Muscle of back (tissue), 11 donors: ENCODE results near the gene CYTH4. TPM values are rescaled to one million over a fixed set of nuclear protein-coding genes. Genes with fewer than 3 reads are reported as not detected.

ENCODE experiments used
- DNase-seq, 3 donors: peaks; one replicate each; pipeline versions ENCODE4 v3.0.0 to v3.0.0-alpha.2; 2013
- polyA plus RNA-seq, 10 donors: library from polyadenylated mRNA; unstranded; fragments of 120-200 nt; gene quantifications; one replicate each; pipeline ENCODE4 v1.2.1, GENCODE V29; 2013; ENCODE audit not compliant: insufficient read length in 10 of 10

CYTH4 gene
- polyA plus RNA-seq, 10 donors, result 3.6 to 8.4 (median 6.1) TPM

DNA sequence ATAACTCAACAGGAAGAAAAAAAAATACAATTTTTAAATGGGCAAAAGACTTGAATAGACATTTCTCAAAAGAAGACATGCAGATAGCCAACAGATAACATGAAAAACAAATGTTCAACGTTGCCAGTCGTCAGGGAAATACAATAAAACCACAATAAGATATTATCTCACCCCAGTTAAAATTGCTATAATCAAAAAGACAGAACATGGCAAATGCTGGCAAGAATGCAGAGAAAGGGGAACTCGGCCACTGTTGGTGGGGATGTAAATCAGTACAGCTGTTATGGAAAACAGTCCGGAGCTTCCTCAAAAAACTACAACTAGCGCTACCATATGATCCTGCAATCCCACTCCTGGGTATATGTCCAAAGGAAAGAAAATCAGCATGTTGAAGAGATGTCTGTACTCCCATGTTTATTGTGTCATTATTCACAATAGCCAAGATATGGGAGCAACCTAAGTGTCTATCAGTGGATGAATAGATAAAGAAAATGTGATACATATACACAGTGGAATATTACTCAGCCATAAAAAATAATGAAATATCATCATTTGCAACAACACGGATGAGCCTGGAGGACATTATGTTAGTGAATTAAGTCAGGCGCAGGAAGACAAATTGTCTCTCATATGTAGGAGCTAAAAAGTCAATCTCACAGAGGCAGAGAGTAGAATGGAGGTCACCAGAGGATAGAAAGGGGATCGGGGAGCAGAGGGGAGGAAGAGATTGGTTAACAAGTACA lies 12.2 kb upstream of the CYTH4 start:
- no peak for DNase-seq

GRCh38 chr22:37270928-37271650 lies 11.2 kb upstream of the CYTH4 start:
- no peak for DNase-seq

DNA sequence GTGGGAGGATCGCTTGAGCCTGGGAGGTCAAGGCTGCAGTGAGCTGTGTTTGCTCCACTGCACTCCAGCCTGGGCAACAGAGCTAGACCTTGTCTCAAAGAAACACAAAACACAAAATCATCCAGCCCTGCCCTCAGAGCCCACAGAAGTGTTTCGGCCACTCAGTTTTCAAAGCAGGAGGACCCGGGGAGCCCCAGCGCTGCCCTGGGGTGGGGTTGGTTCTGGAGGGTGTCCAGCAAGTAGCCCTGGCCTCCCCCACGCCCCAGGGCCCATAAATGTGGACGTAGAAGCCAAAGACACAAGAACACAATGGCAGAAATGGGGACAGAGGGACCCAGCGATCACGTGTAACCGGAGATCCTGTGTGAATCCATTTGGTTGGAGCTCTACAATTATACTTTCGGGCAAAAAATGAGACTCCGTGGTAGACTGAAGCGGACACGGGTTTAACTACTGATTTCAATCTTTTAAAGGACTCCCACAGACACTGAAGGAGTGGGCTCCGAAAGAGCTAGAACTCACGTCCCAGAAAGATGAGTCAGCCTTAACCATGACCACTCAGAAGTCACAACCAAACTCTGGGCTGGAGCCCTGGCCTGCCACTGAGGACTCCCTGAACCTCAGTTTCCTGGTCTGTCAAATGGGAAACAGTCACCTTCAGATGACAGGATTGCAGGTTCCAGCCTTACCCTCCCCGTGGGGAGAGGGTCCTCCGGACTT lies 9.0 kb upstream of the CYTH4 start:
- no peak for DNase-seq

- no peak for DNase-seq
Observed at GRCh38 chr22:37273846-37274225, 8.5 kb upstream of the CYTH4 start.

DNA sequence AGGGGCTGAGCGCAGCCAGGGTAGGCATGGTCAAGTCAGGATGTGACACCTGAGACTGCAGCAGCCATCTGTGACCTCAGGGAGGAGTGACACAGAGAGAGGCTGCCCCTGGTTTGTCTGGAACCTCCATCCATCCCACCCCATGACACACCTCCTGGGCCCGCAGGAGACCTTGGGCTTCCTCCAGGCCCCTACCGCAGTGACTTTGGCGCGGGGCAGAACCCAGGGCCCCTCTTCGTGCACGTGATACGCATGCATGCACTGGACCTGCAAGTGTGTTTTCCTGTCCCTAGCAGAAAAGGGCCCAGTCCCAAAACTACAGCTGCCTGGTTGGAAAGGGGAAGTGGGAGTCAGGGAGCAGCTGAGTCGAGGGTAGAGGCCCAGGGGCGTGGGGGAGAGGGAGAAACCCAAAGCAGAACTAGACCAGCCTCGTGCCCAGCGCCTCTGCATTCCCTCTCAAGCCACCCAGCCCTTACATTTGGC lies 7.9 kb upstream of the CYTH4 start:
- peak in 1 of 3 donors; percentile 53 for DNase-seq

GRCh38 chr22:37275134-37275533 lies 7.2 kb upstream of the CYTH4 start:
- DNase-seq, result no peak

DNA sequence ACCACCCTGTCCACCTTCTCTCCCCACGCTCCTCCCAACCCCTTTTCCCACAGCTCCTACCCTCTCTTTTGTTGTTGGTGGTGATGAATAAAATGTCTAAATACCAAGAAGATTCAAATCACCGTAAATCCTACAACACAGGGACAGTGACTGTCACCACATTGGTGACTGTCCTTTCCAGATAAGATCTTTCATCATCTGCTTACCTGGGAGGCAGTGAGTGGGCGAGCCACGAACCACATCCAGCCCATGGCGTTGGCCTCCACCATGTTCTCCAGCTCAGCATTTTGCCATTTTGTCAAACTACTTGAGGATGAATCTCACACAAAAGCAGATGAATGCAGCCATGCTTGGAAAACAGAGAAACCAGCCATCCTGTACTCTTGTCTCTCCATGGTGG lies 6.7 kb upstream of the CYTH4 start:
- no peak for DNase-seq

DNA sequence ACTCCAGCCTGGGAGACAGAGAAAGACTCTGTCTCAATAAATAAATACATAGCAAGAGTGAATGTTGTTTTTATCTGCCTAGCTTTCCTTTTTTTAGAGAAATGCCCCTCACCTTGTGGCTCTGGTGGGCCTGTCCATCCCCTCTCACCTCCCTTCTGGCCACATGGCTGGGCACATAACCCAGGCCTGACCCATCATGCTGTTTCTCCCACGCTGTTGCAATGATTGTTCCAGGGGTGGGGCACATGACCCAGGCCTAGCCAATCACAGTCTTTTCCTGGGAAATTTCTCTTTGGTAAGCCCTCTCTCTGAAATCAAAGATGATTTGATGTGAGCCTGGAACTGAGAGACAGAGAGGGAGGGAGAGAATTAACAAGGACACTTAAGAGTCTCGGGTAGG lies 5.5 kb upstream of the CYTH4 start:
- no peak for DNase-seq

DNA sequence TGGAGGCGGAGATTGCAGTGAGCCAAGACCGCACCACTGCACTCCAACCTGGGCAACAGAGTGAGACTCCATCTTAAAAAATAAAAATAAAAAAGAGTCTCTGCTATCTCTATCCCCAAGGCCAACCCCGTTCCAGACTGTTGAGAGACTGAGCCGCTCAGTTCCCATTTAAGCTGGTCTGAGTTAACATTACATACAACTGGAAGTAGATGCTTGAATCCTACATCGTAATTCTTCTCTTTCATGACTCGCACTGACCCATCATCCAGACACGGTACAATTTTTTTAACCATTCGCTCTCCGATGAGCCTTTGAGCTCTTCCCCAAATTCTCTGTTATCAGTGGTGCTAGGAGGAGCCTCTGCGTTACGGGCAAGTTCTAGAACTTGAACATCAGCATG lies 4.9 kb upstream of the CYTH4 start:
- DNase-seq, result no peak

DNA sequence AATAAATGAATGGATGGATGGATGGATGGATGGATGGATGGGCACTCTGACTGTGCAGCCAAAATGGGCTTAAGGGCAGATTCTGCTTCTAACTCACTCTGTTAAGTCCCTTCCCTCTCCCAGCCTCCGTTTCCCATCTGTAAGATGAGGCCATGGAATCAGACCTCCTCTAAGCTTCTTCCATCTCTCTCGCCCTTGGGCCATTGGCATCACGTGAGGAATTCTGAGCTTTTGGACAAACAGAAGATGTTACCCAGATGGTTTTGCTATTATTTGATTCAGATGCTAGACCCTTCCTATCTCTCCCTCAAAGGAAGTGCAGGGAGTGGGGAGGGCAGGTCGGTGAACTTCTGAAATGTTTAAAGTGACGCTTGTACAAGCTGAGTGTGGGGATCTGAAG lies 4.0 kb upstream of the CYTH4 start:
- no peak for DNase-seq

- peak in 2 of 3 donors; percentile 47 to 67 for DNase-seq
Observed at GRCh38 chr22:37279331-37280181, 2.8 kb upstream of the CYTH4 start.

GRCh38 chr22:37280718-37281117 lies 1.6 kb upstream of the CYTH4 start:
- DNase-seq, result no peak

- DNase-seq, result no peak
Observed at GRCh38 chr22:37281195-37281594, 1.1 kb upstream of the CYTH4 start.

GRCh38 chr22:37281646-37282384 lies 493 bp upstream of the CYTH4 start:
- DNase-seq, result no peak

GRCh38 chr22:37283393-37283937 lies 1.2 kb downstream of the CYTH4 start:
- no peak for DNase-seq

GRCh38 chr22:37284126-37284804 lies 2.0 kb downstream of the CYTH4 start:
- DNase-seq, result no peak

DNA sequence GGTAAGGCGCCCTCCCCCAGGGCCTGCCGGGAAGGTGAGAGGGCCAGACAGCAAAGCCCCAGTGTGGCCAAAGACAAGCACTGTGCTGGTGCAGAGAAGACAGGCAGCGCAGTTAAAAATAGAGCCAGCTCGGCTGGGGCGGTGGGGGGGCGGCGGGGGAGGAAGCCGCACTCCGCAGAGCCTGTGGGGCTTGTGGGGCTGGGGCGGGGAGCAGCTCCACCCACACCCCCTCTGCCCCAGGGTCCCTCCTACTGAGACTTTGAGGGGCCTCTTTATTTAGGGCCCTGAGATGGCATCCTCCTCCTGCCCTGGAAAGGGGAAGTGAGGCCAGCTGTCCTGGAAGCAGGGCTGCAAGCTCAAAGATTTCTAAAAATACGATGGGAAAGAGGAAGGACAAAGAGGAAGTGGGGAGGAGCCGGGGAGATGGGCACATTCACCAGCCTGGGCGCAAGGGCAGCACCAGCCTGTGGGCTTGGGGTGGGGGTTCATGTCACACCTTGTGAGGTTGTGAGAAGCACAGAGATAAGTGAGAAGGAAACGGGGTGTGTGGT lies 2.6 kb downstream of the CYTH4 start:
- DNase-seq, result peak in 2 of 3 donors; percentile 38 to 68

GRCh38 chr22:37285937-37286336 lies 3.6 kb downstream of the CYTH4 start:
- DNase-seq, result no peak

DNA sequence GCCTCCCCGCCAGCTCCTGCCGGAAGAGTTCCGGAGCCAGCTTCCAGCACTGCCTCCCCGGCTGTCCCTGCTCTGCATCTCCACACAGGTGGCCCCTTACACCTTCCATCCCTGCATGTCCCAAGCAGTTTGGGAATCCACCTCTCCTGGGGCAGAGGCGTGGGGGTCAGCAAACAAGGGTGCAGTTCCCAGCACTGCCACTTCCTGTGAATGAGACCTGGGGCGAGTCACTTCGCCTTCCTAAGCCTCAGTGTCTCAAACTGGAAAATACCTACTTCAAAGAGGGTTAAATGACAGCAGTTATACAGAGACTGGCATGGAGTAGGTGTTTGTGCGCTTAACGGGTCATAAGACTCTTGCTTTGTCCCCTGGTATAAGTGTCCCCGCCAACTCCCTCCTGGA lies 5.2 kb downstream of the CYTH4 start:
- DNase-seq, result no peak

DNA sequence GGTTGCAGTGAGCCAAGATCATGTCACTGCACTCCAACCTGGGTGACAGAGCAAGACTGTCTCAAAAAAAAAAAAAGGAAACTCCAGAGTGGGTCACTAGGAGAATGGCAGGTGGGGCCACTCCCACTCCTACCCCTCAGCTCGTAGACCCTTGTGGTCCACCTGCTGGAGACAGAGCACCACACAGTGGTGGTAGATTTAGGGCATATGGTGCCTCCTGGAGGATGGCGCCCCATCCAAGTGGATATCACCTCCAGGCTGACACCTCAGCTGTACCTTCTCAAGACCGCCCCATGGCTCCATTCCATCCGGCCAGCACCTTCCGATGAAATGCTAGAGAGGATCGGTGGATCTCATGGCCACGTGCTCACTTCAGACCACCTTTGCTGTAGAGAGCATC lies 6.2 kb downstream of the CYTH4 start:
- DNase-seq, result no peak
